Caco-2 (cell line): ENCODE data around the gene GRM4. TPM values are rescaled to one million over a fixed set of nuclear protein-coding genes. Genes with fewer than 3 reads are reported as not detected.

Experiments
- BruUV-seq: library from RNA; stranded (reverse); fragments of 400-500 nt; replicated peaks from 2 replicates; lab custom pipeline; 2021; lab: Mats Ljungman, UMichigan
- CTCF ChIA-PET: fragments of 300-600 bp; sonication (Branson Sonifier 250); formaldehyde crosslinking; loops from one replicate; lab custom pipeline; 2022; ENCODE audit warnings: antibody characterized with exemption; lab: Charles Lee
- POLR2A ChIA-PET: fragments of 300-600 bp; sonication (Branson Sonifier 250); formaldehyde crosslinking; loops from one replicate; lab custom pipeline; 2022; ENCODE audit warnings: antibody characterized with exemption; lab: Charles Lee
- DNase-seq, 2 experiments: peaks; one replicate each; pipeline versions ENCODE4 v3.0.0 to v3.0.0-alpha.2; 2020 to 2022
- H3K27me3 ChIP-seq: replicated peaks from 2 replicates; pipeline ENCODE4 v1.6.0; 2011; ENCODE audit warnings: low read length; ENCODE audit not compliant: control insufficient read depth, insufficient read depth
- H3K36me3 ChIP-seq: 2 replicates; pipeline ENCODE4 v1.5.1; 2011; ENCODE audit warnings: low read length; ENCODE audit not compliant: control insufficient read depth, insufficient read depth
- H3K4me1 ChIP-seq: fragments of 250-450 bp; sonication (Bioruptor Pico); 2 replicates; pipeline ENCODE4 v1.5.1; 2020; ENCODE audit warnings: mild to moderate bottlenecking
- H3K4me3 ChIP-seq: 2 replicates; pipeline ENCODE4 v1.5.1; 2011; ENCODE audit warnings: low read depth, mild to moderate bottlenecking, control low read depth, low read length
- H3K9me3 ChIP-seq: fragments of 250-450 bp; sonication (Bioruptor Pico); 2 replicates; pipeline ENCODE4 v1.5.1; 2020; ENCODE audit warnings: mild to moderate bottlenecking, moderate library complexity
- H3K27ac Mint-ChIP-seq: one replicate; pipeline ENCODE4 v1.8.0; 2022; ENCODE audit warnings: mixed read lengths; ENCODE audit not compliant: unreplicated experiment
- H3K27me3 Mint-ChIP-seq: one replicate; pipeline ENCODE4 v1.8.0; 2022; ENCODE audit warnings: mixed read lengths; ENCODE audit not compliant: insufficient read depth, unreplicated experiment
- H3K36me3 Mint-ChIP-seq: one replicate; pipeline ENCODE4 v1.8.0; 2022; ENCODE audit warnings: mild to moderate bottlenecking, mixed read lengths; ENCODE audit not compliant: insufficient read depth, unreplicated experiment
- H3K4me1 Mint-ChIP-seq: one replicate; pipeline ENCODE4 v1.8.0; 2022; ENCODE audit warnings: low read depth, mixed read lengths; ENCODE audit not compliant: unreplicated experiment
- H3K4me3 Mint-ChIP-seq: one replicate; pipeline ENCODE4 v1.8.0; 2022; ENCODE audit warnings: mild to moderate bottlenecking, moderate library complexity, mixed read lengths; ENCODE audit not compliant: unreplicated experiment
- H3K9me3 Mint-ChIP-seq: one replicate; pipeline ENCODE4 v1.8.0; 2022; ENCODE audit warnings: mixed read lengths; ENCODE audit not compliant: unreplicated experiment
- intact Hi-C: fragments of 100-400 bp; cut with micrococcal nuclease; formaldehyde crosslinking; loops from one replicate; pipeline ENCODE4 v1.10.0; 2022; ENCODE audit not compliant: unreplicated experiment
- total RNA-seq: library from RNA; stranded (reverse); gene quantifications from 2 replicates; pipeline ENCODE4 v1.2.3, GENCODE V29; 2022
- TF ChIP-seq, protein P1 (sequence below), 2 experiments: fragments of 200-600 bp in 1 of 2; IDR thresholded peaks; 1 replicate in 1 of 2; 2 replicates in 1 of 2; pipeline versions ENCODE4 v1.5.1 to v1.8.0; 2011 to 2022; ENCODE audit warnings: antibody characterized with exemption in 1 of 2, control low read depth in 1 of 2, inconsistent platforms in 1 of 2, low read depth in 1 of 2, low read length in 1 of 2, mild to moderate bottlenecking in 1 of 2, moderate library complexity in 1 of 2; ENCODE audit not compliant: insufficient read depth in 1 of 2, severe bottlenecking in 1 of 2, unreplicated experiment in 1 of 2

The GRM4 gene
- total RNA-seq, 1 experiment from 2014 or later: 0.09 TPM

DNA sequence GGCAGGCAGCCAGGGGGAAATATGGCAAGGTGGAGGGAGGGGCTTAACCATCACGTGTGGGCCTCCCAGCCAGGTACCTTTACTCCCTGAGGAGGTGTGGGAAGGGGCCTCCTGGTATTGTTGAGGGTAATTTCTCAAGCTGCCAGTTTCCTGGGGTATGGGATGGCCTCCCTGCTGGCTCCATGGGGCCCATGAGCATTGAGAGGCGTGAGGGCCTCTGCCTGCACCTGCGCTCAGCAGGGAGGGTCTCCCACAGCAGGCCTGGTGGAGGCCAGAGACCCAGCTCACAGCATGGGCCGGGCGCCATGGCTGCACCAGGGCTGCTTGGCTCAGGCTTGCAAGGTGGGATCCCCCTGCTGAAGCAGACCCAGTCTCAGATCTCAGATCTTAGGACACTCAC is 113.0 kb downstream of the GRM4 start:
- BruUV-seq: no TSS peak
- no peak overlapping the region for H3K4me3 Mint-ChIP-seq
- intact Hi-C loops: no loop called here
- TF ChIP-seq, protein P1, sequence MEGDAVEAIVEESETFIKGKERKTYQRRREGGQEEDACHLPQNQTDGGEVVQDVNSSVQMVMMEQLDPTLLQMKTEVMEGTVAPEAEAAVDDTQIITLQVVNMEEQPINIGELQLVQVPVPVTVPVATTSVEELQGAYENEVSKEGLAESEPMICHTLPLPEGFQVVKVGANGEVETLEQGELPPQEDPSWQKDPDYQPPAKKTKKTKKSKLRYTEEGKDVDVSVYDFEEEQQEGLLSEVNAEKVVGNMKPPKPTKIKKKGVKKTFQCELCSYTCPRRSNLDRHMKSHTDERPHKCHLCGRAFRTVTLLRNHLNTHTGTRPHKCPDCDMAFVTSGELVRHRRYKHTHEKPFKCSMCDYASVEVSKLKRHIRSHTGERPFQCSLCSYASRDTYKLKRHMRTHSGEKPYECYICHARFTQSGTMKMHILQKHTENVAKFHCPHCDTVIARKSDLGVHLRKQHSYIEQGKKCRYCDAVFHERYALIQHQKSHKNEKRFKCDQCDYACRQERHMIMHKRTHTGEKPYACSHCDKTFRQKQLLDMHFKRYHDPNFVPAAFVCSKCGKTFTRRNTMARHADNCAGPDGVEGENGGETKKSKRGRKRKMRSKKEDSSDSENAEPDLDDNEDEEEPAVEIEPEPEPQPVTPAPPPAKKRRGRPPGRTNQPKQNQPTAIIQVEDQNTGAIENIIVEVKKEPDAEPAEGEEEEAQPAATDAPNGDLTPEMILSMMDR (IDR thresholded peaks at IDR 0.05; ENCODE audit: insufficient read depth in 1 of 2, low read depth in 1 of 2, low read length in 1 of 2, severe bottlenecking in 1 of 2, unreplicated experiment in 1 of 2): no peak
- no peaks in the 10 kb centered on the region for H3K9me3 Mint-ChIP-seq
- Histone ChIP-seq H3K9me3 (no peaks in the 10 kb centered on the region), H3K4me1 (no peaks in the 10 kb centered on the region), H3K36me3 (no peaks in the 10 kb centered on the region), H3K4me3 (no peak overlapping the region), H3K27me3 (no peaks in the 10 kb centered on the region)
- H3K4me1 Mint-ChIP-seq: no peaks in the 10 kb centered on the region
- ChIA-PET CTCF (interaction anchor here (0.6 kb wide), 1 partner anchor 10 kb away, joined by 5 read pairs; no protein-coding TSS in a partner anchor), POLR2A (no interaction called here)
- H3K27ac Mint-ChIP-seq: no peak overlapping the region
- peaks cover 15% of the 10 kb centered on the region for H3K27me3 Mint-ChIP-seq
- DNase-seq: no peak
- H3K36me3 Mint-ChIP-seq: no peaks in the 10 kb centered on the region

DNA sequence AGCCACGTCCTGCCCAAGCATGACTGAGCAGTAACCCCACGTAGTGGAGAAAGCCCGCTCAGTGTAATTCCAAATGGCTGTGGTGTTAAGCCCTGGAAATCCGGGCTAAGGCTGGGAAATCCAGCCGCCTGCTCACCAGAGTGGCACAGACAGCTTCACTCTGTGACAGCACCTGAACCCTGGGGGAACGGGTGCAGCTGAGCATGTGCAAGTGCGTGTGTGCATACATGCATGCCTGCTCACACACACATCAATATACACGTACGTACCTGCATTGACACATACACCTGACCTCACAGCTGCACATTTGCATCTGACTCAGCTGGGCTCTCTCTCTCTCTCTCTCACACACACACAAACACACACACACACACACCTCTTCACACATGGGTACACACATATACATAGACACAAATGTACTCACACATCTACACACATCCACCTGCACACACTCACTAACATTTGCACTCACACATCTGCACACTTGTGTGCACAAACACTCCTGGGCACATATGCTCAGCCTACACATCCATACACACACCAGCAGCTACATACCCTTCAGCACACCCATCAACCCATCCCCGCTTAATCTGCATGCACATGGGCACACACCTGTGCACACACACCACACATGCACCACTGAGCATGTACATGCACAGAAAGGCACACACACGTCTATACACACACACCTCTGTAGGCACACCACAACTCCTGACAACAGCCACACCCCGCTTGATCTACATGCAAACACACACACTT is 114.1 kb downstream of the GRM4 start:
- no peaks in the 10 kb centered on the region for H3K4me1 ChIP-seq
- Mint-ChIP-seq H3K27me3 (peaks cover 15% of the 10 kb centered on the region), H3K27ac (no peak overlapping the region), H3K9me3 (no peaks in the 10 kb centered on the region), H3K4me1 (no peaks in the 10 kb centered on the region), H3K4me3 (no peak overlapping the region), H3K36me3 (no peaks in the 10 kb centered on the region)
- TF ChIP-seq, protein P1 (IDR thresholded peaks at IDR 0.05; ENCODE audit: insufficient read depth in 1 of 2, low read depth in 1 of 2, low read length in 1 of 2, severe bottlenecking in 1 of 2, unreplicated experiment in 1 of 2): no peak
- no peaks in the 10 kb centered on the region; the same call in 1 of the 2 replicates for H3K27me3 ChIP-seq
- no peak overlapping the region for H3K4me3 ChIP-seq
- H3K9me3 ChIP-seq: no peaks in the 10 kb centered on the region
- BruUV-seq: no TSS peak
- POLR2A ChIA-PET: no interaction called here
- intact Hi-C loops: no loop called here
- no peak for DNase-seq
- no peaks in the 10 kb centered on the region for H3K36me3 ChIP-seq
- CTCF ChIA-PET: interaction anchor here (0.7 kb wide), 1 partner anchor 198 kb away, joined by 3 read pairs; no protein-coding TSS in a partner anchor

DNA sequence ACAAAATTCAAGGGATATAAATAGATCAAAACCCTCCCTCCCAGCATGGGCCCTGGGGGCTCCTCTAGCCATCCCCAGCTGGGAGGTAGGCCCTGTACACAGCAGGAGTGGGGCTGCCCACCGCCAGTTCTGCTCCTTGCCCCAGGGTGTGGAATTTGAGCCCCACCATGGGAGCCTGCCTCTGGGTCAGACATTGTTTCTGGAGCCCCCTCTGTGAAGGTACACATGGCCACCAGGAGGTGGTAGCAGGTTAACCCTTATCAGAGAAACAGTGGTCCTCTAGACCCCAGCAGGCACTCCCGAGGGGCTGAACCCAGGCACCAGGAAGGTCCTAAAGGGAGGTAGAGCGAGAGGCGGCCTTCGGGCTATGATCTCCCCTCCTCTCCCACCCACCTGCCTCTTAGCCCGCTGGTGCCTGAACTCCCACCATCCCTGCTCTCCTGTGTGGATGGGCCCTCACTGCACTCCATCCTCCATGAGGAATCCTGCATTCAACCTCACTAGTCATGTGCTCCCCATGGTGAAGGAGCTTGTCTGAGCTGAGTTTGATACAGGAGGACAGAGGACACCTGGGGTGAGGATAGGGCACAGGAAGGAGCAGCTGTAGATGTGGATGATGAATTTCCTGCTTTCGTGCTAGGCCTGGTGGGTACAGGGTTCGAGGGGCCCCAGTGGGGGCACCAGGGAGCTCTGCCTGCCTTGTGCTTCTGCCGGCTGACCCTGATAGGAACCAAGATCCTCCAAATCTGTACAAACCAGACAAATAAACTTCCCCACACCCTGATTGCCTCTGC is 114.9 kb downstream of the GRM4 start:
- Mint-ChIP-seq H3K4me1 (no peaks in the 10 kb centered on the region), H3K36me3 (no peaks in the 10 kb centered on the region), H3K4me3 (no peak overlapping the region), H3K27me3 (peaks cover 15% of the 10 kb centered on the region), H3K9me3 (no peaks in the 10 kb centered on the region), H3K27ac (no peak overlapping the region)
- Histone ChIP-seq H3K4me1 (no peaks in the 10 kb centered on the region), H3K9me3 (no peaks in the 10 kb centered on the region), H3K36me3 (no peaks in the 10 kb centered on the region), H3K27me3 (no peaks in the 10 kb centered on the region; the same call in 1 of the 2 replicates), H3K4me3 (no peak overlapping the region)
- intact Hi-C loops: no loop called here
- BruUV-seq: no TSS peak
- ChIA-PET POLR2A (no interaction called here), CTCF (interaction anchor here (0.7 kb wide), 1 partner anchor 197 kb away, joined by 3 read pairs; no protein-coding TSS in a partner anchor)
- no peak for DNase-seq
- TF ChIP-seq, protein P1 (IDR thresholded peaks at IDR 0.05; ENCODE audit: insufficient read depth in 1 of 2, low read depth in 1 of 2, low read length in 1 of 2, severe bottlenecking in 1 of 2, unreplicated experiment in 1 of 2): no peak
